CD4-positive, alpha-beta T cell (primary cell): Measurements from ENCODE around the gene TEX54. TPM values are rescaled to one million over a fixed set of nuclear protein-coding genes. Genes with fewer than 3 reads are reported as not detected.

Experiments
- ATAC-seq: fragments of 200-7000 bp; cut with Tn5 transposase; one replicate; pipeline ENCODE4 v1.10.0; 2022; ENCODE audit warnings: mild to moderate bottlenecking; ENCODE audit not compliant: poor library complexity
- CTCF ChIA-PET: fragments of 350-600 bp; sonication (Branson Sonifier 250); formaldehyde crosslinking; loops from one replicate; lab custom pipeline; 2021; ENCODE audit warnings: antibody characterized with exemption, inconsistent platforms; lab: Charles Lee
- POLR2A ChIA-PET: fragments of 350-600 bp; sonication (Branson Sonifier 250); formaldehyde crosslinking; loops from one replicate; lab custom pipeline; 2021; ENCODE audit warnings: antibody characterized with exemption, inconsistent platforms; lab: Charles Lee
- DNase-seq, 14 experiments: peaks; one replicate each; pipeline ENCODE4 v3.0.0-alpha.2; 2013 to 2020; ENCODE audit warnings: mixed read lengths in 2 of 14
- H3K27ac ChIP-seq, 2 donors: one replicate each; pipeline versions ENCODE4 v1.5.1 to v1.7.0; 2013; ENCODE audit warnings: low read length in 2 of 2, low read depth in 1 of 2, mild to moderate bottlenecking in 1 of 2
- H3K27me3 ChIP-seq, 2 experiments: 1 replicate in 1 of 2; 2 replicates in 1 of 2; pipeline versions ENCODE4 v1.6.1 to v1.7.0; 2013; ENCODE audit warnings: low read length in 2 of 2, control low read depth in 1 of 2, mild to moderate bottlenecking in 1 of 2, moderate library complexity in 1 of 2; ENCODE audit not compliant: insufficient read depth in 2 of 2, control insufficient read depth in 1 of 2
- H3K36me3 ChIP-seq: one replicate; pipeline ENCODE4 v1.6.1; 2013; ENCODE audit warnings: low read length, control low read depth; ENCODE audit not compliant: insufficient read depth
- H3K4me1 ChIP-seq: one replicate; pipeline ENCODE4 v1.6.1; 2013; ENCODE audit warnings: low read length, control low read depth; ENCODE audit not compliant: insufficient read depth
- H3K4me3 ChIP-seq: one replicate; pipeline ENCODE4 v1.5.1; 2013; ENCODE audit warnings: mild to moderate bottlenecking, low read length, moderate library complexity
- H3K9me3 ChIP-seq, 2 experiments: 1 replicate in 1 of 2; 2 replicates in 1 of 2; pipeline versions ENCODE4 v1.6.1 to v1.7.0; 2013; ENCODE audit warnings: low read length in 2 of 2, mild to moderate bottlenecking in 2 of 2, control low read depth in 1 of 2, moderate library complexity in 1 of 2; ENCODE audit not compliant: control insufficient read depth in 1 of 2, insufficient read depth in 1 of 2
- H3K27ac Mint-ChIP-seq: one replicate; pipeline ENCODE4 v1.8.0; 2020; ENCODE audit warnings: mixed read lengths
- H3K27me3 Mint-ChIP-seq: one replicate; pipeline ENCODE4 v1.8.0; 2021; ENCODE audit warnings: mixed read lengths
- H3K36me3 Mint-ChIP-seq: one replicate; pipeline ENCODE4 v1.8.0; 2021; ENCODE audit warnings: low read depth, mixed read lengths
- H3K4me1 Mint-ChIP-seq: one replicate; pipeline ENCODE4 v1.8.0; 2021; ENCODE audit warnings: low read depth, mixed read lengths
- H3K4me3 Mint-ChIP-seq: one replicate; pipeline ENCODE4 v1.8.0; 2020; ENCODE audit warnings: mild to moderate bottlenecking, mixed read lengths
- H3K9me3 Mint-ChIP-seq: one replicate; pipeline ENCODE4 v1.8.0; 2020; ENCODE audit warnings: mixed read lengths
- CTCF ChIP-seq: fragments of 200-600 bp; IDR thresholded peaks from one replicate; pipeline ENCODE4 v1.8.0; 2022; ENCODE audit warnings: antibody characterized with exemption, mild to moderate bottlenecking
- intact Hi-C, 2 experiments: fragments of 100-400 bp; cut with DNase I in 1 of 2; cut with micrococcal nuclease in 1 of 2; formaldehyde crosslinking; loops; one replicate each; pipeline versions ENCODE4 v1.15.1 to v1.9.0; 2023 to 2025; cut with DNase I, micrococcal nuclease
- total RNA-seq, 174 experiments: library from RNA in 2 of 174; stranded (reverse) in 2 of 174; gene quantifications; one replicate each; pipeline ENCODE4 v1.2.3 and lab custom pipeline; 2021 to 2026

The TEX54 gene
- total RNA-seq, 2 experiments from 2014 or later: 0.59 TPM; not detected in 1

DNA sequence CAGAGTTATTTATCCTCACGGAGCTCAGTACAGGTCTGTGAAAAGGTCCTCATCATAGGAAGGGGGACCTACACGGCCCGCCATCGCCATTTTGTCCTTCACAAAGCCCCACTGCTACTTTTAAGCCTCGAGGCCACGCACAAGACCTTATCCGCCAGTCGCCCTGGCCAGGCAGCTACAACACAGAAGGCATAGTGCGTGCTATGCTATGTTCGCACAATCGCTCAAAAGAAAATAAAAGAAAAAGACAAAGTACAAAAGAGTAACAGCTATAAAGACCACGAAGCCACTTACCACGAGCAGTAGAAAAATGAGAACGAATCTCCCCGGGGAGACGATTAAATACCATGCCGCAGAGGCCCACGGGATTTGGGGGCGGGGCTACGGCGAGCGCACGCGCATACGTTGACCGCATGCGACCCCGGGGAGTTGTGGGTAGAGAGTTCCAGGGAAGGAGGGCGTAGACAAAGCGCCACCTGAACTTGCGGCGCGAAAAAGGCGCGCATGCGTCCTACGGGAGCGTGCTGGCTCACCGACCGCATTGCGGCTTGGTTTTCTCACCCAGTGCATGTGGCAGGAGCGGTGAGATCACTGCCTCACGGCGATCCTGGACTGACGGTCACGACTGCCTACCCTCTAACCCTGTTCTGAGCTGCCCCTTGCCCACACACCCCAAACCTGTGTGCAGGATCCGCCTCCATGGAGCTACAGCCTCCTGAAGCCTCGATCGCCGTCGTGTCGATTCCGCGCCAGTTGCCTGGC, 23.1 kb upstream of the TEX54 start:
- Histone ChIP-seq H3K36me3 (peaks cover 38% of the 10 kb centered on the region), H3K4me1 (peaks cover 41% of the 10 kb centered on the region), H3K9me3 (no peaks in the 10 kb centered on the region), H3K27me3 (no peaks in the 10 kb centered on the region), H3K27ac (peak overlapping the region; percentile 66 to 72), H3K4me3 (peak overlapping the region; percentile 79)
- no peaks in the 10 kb centered on the region for H3K27me3 Mint-ChIP-seq
- intact Hi-C loops: loop anchor here (1.0 to 5.0 kb wide), 4 partner anchors 13 to 148 kb away; partner anchors contain the start of genes TTC9C (in 2 of the 2), BSCL2 (in 1 of the 2) and GNG3 (in 1 of the 2)
- H3K9me3 Mint-ChIP-seq: no peaks in the 10 kb centered on the region
- H3K27ac Mint-ChIP-seq: peak overlapping the region; percentile 90
- DNase-seq (peak; percentile 96 to 99 (median 98)), ATAC-seq (peak; percentile 92)
- H3K4me3 Mint-ChIP-seq: peak overlapping the region; percentile 98
- H3K36me3 Mint-ChIP-seq: peaks cover 48% of the 10 kb centered on the region
- TF ChIP-seq CTCF: no peak
- peaks cover 63% of the 10 kb centered on the region for H3K4me1 Mint-ChIP-seq
- POLR2A ChIA-PET: interaction anchor here (0.6 to 9.4 kb wide), 53 partner anchors 9 to 1923 kb away, joined by 3 to 599 read pairs (median 5); partner anchors contain the start of genes BSCL2, C11orf98, CSKMT and EEF1G
- CTCF ChIA-PET: interaction anchor here (0.6 to 4.6 kb wide), 9 partner anchors 11 to 1449 kb away, joined by 3 to 58 read pairs (median 4); partner anchors contain the start of genes SLC3A2, STX5 and TMEM179B

GRCh38 chr11:62854825-62855570, 22.4 kb upstream of the TEX54 start:
- ChIA-PET CTCF (interaction anchor here (1.1 to 4.6 kb wide), 6 partner anchors 14 to 430 kb away, joined by 3 to 58 read pairs (median 8); partner anchors contain the start of genes SLC3A2, STX5 and TMEM179B), POLR2A (interaction anchor here (0.6 to 9.4 kb wide), 46 partner anchors 8 to 1923 kb away, joined by 3 to 599 read pairs (median 5); partner anchors contain the start of genes BSCL2, C11orf98, CSKMT and EEF1G)
- Mint-ChIP-seq H3K9me3 (no peaks in the 10 kb centered on the region), H3K27me3 (no peaks in the 10 kb centered on the region), H3K27ac (peak overlapping the region; percentile 90), H3K36me3 (peaks cover 48% of the 10 kb centered on the region), H3K4me1 (peaks cover 63% of the 10 kb centered on the region), H3K4me3 (peak overlapping the region; percentile 98)
- H3K4me3 ChIP-seq: peak overlapping the region; percentile 79
- H3K27ac ChIP-seq: peak overlapping the region; percentile 59 to 66
- DNase-seq: no peak
- peaks cover 38% of the 10 kb centered on the region for H3K36me3 ChIP-seq
- TF ChIP-seq CTCF: no peak
- H3K27me3 ChIP-seq: no peaks in the 10 kb centered on the region
- H3K9me3 ChIP-seq: no peaks in the 10 kb centered on the region
- peak; percentile 0 for ATAC-seq
- intact Hi-C loops: loop anchor here (1.0 to 5.0 kb wide), 3 partner anchors 13 to 148 kb away; partner anchors contain the start of genes BSCL2 (in 1 of the 2), GNG3 (in 1 of the 2) and TTC9C (in 1 of the 2)
- peaks cover 44% of the 10 kb centered on the region for H3K4me1 ChIP-seq
